Fibroblast of skin of left quadriceps (primary cell): ENCODE measurements around the gene PNPLA4.
A peak's percentile ranks its signal among the peaks of the same experiment; 100 is the strongest.

Experiments
- DNase-seq, 2 experiments: peaks; one replicate each; pipeline ENCODE4 v3.0.0-alpha.2; 2013; ENCODE audit warnings: low read depth in 2 of 2

The PNPLA4 gene

GRCh38 chrX:7927259-7928167, at the start of gene PNPLA4:
Gene PNPLA4 (minus strand): TSS chrX:7927413. CDS start chrX:7926119, 1,294 bp downstream.
- peak; percentile 32 to 39 for DNase-seq

DNA sequence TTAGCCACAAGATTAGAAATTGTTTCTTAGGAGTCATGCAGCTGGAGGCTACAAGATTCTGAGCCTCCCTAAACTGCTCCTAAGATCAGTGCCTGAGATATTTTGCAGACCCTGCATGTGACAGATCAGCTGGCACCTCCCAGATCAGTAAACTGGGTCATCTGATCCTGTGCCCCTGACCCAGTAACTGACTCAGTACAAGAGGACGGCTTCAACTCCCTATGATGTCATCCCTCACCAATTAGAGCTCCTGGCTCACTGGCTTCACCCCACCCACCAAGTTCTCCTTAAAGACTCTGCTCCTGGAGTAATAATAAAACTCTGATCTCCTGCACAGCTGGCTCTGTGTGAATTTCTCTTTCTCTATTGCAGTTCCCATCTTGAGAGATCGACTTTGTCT, 45.4 kb upstream of the PNPLA4 start:
- DNase-seq, result no peak

DNA sequence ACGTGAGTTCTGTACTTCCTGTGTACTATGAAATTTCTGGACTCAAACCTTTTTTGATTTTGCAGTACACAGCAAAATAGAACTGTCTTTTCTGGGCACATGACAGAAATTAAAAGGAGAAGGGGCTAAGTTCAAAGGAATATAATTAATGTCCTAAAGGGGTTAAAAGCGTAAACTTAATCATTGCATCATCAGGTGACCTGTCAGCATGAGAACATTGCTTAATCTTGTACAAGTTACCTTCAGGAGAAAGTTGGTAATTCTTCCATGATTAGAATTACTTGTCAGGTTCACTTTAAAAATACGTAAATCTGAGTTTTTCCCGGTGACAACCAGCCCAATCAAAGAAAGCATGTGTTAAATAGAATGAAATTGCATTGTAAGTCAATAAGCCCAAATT, 43.2 kb upstream of the PNPLA4 start:
- no peak for DNase-seq

DNA sequence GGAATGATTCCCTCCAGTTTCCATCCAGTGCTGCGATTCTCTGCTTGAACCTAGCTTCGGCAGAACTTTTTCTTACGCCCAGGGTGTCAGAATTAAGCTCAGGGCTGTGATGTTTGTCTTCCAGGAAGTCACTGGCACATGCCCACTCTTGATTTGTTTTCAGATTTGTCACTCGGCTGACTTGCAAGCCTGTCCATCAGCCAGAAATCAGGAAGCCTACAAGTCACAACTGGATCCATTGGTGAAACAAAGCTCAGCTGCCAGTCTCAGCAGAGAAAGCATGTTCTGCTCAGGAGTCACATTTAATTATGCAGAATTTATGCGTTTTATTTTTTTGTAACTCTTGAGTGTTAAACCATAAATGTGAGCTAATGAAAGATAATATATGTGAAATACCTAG, 38.2 kb upstream of the PNPLA4 start:
- DNase-seq, result no peak

DNA sequence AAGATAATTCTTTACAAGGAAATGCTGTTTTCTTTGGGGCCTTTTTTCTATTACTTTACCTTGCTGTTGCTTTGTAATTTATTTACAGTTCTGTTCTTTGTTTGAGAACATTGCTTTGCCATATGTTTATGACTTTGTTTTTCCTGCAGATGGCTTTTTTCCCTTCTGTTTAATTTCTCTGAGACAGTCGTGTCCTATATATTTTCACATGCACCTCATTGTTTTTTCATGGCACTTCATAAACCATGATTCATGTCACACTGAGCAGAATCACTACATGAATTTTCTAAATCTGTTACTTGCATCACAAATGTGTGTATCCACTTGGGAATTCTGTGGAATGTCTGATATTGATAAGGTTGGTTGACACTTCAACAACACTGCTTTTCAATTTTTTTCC, 33.0 kb upstream of the PNPLA4 start:
- no peak for DNase-seq

- DNase-seq, result no peak
These were observed 26.2 kb upstream of the PNPLA4 start for GRCh38 chrX:7953446-7953845.

DNA sequence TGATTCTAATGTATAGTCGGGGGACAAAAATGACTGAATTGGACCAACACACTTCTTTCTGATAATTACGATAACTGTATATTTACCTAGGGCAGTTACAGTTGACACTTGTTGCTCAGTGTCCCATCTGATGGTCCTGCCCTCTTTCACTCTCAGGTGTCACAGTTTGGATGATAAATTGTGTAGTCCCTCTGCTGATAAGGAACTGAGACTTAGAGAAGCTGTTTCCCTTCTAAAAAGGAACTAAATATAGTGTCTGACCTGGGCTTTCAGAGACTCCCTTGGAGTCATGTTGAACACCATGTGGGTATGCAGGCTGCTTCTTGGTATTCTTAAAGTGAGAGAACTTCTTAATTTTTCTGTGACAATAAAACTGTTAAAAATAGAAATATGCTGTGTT, 23.7 kb upstream of the PNPLA4 start:
- no peak for DNase-seq

GRCh38 chrX:7948483-7948882, 21.3 kb upstream of the PNPLA4 start:
- no peak for DNase-seq

DNA sequence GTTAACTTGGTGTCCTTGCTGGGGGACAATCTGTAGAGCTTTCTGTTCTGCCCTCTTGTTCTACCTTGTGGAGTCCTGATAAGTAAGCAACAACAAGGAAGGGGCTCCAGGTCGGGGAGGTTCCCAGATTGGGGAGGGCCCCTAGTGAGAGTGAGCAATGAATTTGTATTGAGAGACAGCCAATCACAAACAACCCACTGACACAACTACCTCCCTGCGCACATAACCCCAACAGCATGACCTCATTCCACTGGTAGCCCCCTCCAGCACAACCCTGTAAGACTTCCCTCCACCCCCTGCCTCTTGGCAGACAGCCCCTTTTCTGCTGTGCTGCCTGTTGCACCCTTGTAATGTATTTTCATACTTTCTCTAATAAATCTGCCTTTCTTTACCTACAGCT, 19.7 kb upstream of the PNPLA4 start:
- no peak for DNase-seq

DNA sequence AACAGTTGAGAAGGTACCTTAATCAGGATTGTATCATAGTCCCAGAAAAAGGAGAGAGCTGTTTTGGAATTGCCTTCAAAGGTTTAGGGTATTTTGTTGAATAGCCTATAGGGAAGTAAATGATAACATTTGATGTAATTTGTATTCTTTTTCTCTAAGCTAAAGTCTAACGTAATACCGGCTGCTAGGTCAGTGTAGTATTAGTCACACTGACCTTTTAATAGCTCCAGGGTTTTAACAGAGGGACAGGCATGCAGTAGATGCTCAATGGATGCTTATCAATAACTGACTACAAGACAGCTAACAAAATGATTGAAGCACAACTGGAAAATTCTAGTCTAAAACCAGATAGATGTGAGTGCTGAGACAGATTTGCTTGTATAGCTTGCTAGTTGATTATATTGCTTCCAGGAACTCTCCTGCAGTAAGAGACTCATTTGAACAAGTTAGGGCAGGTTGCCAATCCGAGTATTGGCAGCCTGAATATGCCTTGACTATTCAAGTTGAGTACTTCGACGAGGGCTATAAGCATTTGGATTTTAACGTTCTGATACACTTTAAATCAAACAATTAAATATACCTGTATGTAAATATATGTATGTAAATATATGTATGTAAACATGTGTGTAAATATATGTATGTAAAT, 16.5 kb upstream of the PNPLA4 start:
- no peak for DNase-seq

GRCh38 chrX:7941390-7942042, 14.3 kb upstream of the PNPLA4 start:
- DNase-seq, result no peak

- no peak for DNase-seq
These were observed 6.8 kb upstream of the PNPLA4 start for GRCh38 chrX:7934026-7934425.

GRCh38 chrX:7926914-7927258, 327 bp downstream of the PNPLA4 start:
- no peak for DNase-seq

DNA sequence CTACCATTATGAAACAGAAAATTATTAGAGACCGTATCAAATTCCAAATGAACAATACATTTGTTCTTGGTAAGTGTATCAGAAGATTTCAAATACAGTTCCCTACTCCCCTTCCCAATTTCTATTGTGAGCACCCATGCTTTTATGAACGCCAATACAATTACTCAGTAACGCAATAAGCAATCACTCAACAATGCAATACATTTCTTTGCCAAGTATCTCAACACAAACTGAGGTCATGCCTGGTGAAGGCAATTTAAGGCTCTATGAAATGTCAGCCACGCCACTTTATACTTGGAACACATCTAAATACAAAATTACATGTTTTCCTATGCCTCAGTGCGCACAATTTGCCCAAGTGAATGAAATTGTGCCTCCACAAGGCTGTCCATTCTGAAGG, 712 bp downstream of the PNPLA4 start:
- no peak for DNase-seq

DNA sequence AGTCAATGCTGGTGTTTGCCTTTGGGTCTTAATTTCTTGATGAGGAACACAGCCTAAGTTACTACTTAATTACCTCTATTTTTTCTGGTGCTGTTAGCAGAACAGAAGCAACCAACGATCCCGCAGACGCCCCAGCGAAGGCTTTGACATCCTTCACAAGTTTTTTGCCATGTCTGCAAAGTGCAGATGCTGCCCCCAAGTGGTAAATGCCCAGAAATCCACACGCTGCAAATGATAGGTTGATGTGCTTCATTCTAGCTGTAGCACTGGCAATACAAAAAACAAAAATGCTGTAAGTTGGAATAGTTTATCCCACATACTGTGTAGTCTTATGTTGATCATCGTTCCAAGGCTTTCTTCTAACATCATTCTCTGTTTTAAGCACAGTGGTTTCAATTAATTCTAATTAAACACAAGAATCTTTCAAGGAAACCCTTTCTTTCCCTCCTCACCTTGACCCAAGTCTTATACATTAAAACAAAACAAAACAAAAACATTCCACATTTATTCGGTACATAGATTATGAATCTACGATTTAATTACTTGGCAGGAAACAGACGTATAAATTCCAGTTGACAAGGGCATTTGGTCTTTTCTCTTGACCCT, 1.2 kb downstream of the PNPLA4 start:
- peak; percentile 34 to 37 for DNase-seq

- no peak for DNase-seq
These were observed 5.5 kb downstream of the PNPLA4 start for GRCh38 chrX:7921750-7922149.

GRCh38 chrX:7908821-7909220, 18.4 kb downstream of the PNPLA4 start:
- DNase-seq, result no peak

GRCh38 chrX:7904562-7904961, 22.7 kb downstream of the PNPLA4 start:
- no peak for DNase-seq

DNA sequence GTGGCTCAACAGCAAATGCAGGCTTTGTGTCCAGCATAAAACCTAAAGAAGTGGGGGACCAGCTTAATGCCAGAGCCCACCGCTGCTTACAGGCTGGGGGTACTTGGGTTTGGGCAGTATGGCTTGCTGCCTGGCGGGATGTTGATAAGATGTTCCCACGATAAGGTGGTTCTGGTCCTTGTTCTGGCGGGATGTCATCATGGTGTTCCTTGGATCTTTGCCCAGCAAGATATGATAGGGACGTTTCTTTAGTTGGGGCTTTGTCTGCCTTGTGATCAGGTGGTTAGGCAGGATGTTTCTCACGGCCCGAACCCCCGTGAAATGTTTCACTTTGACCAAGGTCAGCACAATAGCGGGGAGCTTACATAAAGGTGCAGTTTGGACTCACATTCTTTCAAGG, 35.3 kb downstream of the PNPLA4 start:
- DNase-seq, result no peak

- no peak for DNase-seq
These were observed 37.5 kb downstream of the PNPLA4 start for GRCh38 chrX:7889680-7890079.

- DNase-seq, result no peak
These were observed 38.1 kb downstream of the PNPLA4 start for GRCh38 chrX:7889135-7889534.

GRCh38 chrX:7876957-7877356, 50.3 kb downstream of the PNPLA4 start:
- no peak for DNase-seq
